Stimulated activated CD8-positive, alpha-beta memory T cell treated with anti-CD3 and anti-CD28 coated beads, Interleukin-15, amount 100 ng/mL, for 48 hours (primary cell): ENCODE measurements around the gene SLX4IP.
A peak's percentile ranks its signal among the peaks of the same experiment; 100 is the strongest.

Experiments used
- DNase-seq, 2 donors: peaks; one replicate each; pipeline ENCODE4 v3.0.0-alpha.2; 2020; ENCODE audit warnings: low read depth in 2 of 2

SLX4IP gene

GRCh38 chr20:10428008-10428407, 7.1 kb upstream of the SLX4IP start:
- DNase-seq, result no peak

- no peak for DNase-seq
Measured at GRCh38 chr20:10429443-10429981, 5.6 kb upstream of the SLX4IP start.

GRCh38 chr20:10430000-10430466, 5.1 kb upstream of the SLX4IP start:
- DNase-seq, result no peak

GRCh38 chr20:10430704-10431103, 4.4 kb upstream of the SLX4IP start:
- no peak for DNase-seq

- DNase-seq, result no peak
Measured at GRCh38 chr20:10432079-10432478, 3.0 kb upstream of the SLX4IP start.

GRCh38 chr20:10433014-10433622, 2.0 kb upstream of the SLX4IP start:
- DNase-seq, result no peak

- peak; percentile 71 to 78 for DNase-seq
Measured at GRCh38 chr20:10433623-10434466, 1.3 kb upstream of the SLX4IP start, which contains the start of gene MKKS. MKKS (minus strand) TSS chr20:10434222; CDS start chr20:10413514, 20,708 bp downstream.

- peak; percentile 46 to 68 for DNase-seq
Measured at GRCh38 chr20:10434467-10434831, 656 bp upstream of the SLX4IP start.

- no peak for DNase-seq
Measured at GRCh38 chr20:10436053-10436699, 1.1 kb downstream of the SLX4IP start.

GRCh38 chr20:10438217-10438616, 3.1 kb downstream of the SLX4IP start:
- no peak for DNase-seq

GRCh38 chr20:10443936-10444335, 8.8 kb downstream of the SLX4IP start:
- DNase-seq, result no peak

- no peak for DNase-seq
Measured at GRCh38 chr20:10445758-10446157, 10.7 kb downstream of the SLX4IP start.

- DNase-seq, result peak in 1 of 2 donors; percentile 32
Measured at GRCh38 chr20:10447028-10447427, 11.9 kb downstream of the SLX4IP start.

GRCh38 chr20:10448270-10449156, 13.4 kb downstream of the SLX4IP start:
- no peak for DNase-seq

- no peak for DNase-seq
Measured at GRCh38 chr20:10449270-10449669, 14.2 kb downstream of the SLX4IP start.

- DNase-seq, result no peak
Measured at GRCh38 chr20:10453241-10453640, 18.1 kb downstream of the SLX4IP start.

GRCh38 chr20:10454151-10454750, 19.1 kb downstream of the SLX4IP start:
- no peak for DNase-seq

GRCh38 chr20:10461495-10461894, 26.4 kb downstream of the SLX4IP start:
- no peak for DNase-seq

GRCh38 chr20:10462516-10462915, 27.4 kb downstream of the SLX4IP start:
- DNase-seq, result no peak

- DNase-seq, result no peak
Measured at GRCh38 chr20:10463622-10464021, 28.5 kb downstream of the SLX4IP start.

- DNase-seq, result no peak
Measured at GRCh38 chr20:10465135-10465534, 30.0 kb downstream of the SLX4IP start.
